CD1c-positive myeloid dendritic cell (primary cell): ENCODE results near the gene CSF2.
A peak's percentile ranks its signal among the peaks of the same experiment; 100 is the strongest.

Source experiments
- DNase-seq: peaks from one replicate; pipeline ENCODE4 v3.0.0-alpha.2; 2016; ENCODE audit errors: extremely low spot score

CSF2 gene

GRCh38 chr5:132054697-132055440, 18.7 kb upstream of the CSF2 start:
- no peak for DNase-seq

DNA sequence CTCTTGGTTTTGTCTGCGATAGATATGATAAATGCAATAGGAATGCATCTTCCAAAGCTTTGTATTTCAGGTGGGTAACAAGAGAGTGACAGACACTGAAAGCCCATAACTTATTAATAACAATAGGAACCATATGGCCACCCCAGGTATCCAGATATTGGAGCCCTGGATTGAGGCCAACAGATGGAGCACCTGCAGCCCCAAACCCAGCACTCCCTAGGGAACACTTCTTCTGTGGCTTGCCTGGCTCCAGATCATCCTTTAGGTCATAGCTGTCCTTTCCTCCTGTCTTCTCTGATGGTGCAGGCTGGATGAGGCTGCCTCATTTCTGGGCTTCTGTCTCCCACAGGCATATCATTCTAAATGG, 18.2 kb upstream of the CSF2 start:
- DNase-seq = no peak

DNA sequence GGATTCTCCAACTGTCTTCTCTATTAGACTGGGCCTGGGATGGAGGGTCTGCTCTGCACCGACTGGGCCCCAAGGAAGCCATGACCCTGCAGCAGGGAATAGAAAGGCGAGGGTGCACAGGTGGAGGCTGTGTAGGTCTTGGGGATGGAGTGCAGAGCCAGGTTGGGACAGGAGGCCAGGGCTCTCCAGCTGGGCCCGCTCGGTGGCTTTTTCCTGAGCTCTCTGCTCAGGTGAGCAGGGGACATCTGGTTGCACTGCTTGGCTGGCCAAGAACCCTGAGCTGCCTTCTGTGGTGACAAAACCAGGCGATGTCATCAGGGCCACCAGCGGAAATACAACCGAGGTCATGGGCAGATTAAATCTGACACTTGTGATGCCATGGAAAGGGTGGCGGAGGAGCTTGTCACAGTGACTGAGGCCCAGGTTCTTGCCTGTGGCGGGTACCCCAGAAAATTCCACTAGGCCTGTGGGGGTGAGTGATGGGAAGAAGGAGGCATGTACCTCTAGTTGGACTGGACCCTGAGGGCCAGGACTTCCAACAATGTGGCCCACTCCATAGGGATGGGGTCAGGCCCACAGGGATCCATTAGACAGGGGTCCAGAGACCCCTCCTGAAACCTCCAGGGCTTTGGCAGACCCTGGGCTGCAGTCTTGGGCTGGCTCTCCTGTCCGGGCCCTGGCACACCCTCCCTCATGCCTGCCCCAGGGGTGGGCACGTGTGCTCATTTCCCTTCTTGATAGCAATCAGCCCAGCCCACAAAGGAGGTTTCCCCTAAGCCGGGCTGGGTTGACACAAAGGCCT, 17.6 kb upstream of the CSF2 start:
- DNase-seq = no peak

DNA sequence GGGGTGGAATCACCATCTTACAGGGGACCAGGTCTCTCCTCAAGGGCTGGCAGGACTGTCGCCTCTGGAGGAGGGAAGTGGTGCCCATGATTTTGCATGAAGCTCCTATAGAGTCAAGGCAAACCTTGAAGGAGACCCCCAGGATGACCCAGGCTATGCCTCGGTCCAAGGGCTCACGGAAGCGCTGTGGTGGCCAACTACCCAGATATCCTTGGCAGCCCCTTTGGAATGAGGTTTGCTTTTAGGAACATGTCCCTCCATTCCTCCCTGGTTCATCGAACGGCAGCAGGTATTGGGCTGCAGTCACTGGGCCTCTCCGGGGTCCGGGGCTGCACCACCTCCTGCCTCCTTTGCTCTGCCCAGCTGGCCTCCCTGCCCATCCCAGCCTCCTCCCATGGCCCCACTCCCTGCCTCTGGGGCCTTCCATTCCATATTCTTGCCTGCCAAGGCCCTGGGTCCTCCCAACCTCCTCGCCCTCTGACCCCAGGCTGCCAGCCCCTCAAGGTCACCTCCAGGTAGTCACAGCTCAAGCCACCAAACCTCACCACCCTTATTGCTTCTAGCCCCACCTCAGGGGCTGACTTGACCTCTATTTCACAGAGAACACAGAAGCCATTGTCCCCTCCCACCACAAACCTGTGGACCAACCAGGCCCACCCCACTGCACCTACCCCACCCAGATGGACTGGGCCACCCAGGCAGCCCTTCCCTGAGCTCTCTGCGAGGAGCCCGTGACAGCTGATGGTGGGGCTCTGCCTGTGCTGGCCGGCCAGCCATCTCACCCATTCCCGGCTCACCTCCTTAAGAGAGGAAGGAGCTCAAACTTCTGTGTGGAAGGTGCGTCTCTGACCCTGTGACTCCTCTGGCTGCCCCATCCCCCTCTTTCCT, 16.7 kb upstream of the CSF2 start:
- no peak for DNase-seq

DNA sequence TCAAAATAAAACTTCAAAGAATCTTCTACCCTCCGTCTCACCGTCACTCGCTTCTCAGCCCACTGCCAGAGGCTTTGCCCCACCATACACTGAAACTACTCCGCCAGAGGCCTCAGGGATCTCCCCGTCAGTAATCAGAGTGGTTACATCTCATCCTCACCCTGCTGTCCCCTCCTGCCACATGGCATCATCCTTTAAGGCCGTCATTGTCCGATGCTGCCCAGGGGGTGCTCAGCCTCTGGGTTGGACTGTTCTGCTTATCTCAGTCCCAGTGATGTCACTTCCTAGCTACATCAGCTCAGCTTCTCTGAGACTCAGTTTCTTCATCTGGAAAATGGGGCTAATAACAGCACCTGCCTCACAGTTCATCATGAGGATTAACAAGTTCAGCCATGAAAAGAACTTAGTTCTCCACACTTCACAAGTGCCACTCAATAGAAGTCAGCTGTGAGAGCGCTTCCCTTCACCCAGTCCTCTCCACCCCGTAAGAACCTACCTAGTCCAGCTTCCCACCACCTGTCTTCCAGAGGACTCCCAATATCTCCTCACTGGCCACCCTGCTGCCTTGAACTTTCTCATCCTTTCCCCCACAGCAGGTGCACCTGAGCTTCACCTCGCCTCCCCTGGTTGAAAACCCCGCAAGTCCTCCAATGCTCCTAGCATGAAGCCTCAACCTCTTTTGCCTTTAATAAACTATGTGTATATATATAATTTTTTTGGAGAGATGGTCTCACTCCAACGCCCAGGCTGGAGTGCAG, 15.9 kb upstream of the CSF2 start:
- DNase-seq = no peak

DNA sequence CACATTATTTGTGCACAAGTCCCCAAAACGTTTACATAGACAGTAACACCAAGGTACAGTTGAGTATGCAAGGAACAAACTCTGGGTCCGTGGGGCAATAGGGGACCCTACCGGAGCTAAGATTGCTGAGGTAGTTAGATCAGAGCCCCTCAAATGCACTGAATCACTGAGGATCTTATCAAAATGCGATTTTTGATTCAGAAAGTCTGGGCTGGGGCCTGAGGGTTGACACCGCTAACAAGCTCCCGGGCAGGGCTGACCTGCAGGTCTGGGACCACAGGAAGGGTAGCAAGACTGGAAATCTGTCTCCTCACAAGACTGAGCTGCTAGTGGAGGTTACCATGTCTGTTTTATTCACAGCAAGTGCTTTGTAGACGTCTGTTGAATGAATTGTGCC, 14.9 kb upstream of the CSF2 start:
- no peak for DNase-seq

DNA sequence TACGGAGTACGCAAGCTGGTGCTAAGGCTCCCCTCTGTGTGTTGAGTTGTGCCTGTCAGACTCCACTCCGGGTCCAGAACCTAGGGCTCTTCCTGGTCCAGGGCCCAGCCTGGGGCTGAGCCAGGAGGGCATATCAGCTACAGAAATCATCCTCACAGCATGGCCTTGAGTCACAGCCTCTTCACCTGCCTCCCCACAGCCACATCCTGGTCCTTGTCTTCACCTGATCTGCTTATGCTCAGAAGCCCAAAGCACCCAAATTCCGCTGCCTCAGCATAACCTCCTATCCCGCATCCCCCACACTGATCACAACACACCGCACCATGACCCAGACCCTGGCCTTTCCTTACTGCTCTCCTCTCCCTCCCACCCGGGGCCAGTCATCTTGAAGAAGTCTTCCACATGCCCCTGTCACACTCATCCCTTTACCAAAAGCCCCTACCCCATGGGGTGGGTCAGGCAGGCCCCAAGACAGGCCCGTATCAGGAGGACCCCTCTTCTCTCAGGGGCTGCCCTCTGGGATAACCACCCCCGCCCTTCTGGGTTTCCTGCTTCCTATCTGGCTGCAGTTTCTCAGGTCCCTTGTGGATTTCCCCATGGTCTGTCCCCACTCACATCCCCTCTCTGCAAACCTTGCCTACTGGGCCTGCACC, 14.4 kb upstream of the CSF2 start:
- DNase-seq = no peak

GRCh38 chr5:132059696-132060500, 13.7 kb upstream of the CSF2 start:
- no peak for DNase-seq

DNA sequence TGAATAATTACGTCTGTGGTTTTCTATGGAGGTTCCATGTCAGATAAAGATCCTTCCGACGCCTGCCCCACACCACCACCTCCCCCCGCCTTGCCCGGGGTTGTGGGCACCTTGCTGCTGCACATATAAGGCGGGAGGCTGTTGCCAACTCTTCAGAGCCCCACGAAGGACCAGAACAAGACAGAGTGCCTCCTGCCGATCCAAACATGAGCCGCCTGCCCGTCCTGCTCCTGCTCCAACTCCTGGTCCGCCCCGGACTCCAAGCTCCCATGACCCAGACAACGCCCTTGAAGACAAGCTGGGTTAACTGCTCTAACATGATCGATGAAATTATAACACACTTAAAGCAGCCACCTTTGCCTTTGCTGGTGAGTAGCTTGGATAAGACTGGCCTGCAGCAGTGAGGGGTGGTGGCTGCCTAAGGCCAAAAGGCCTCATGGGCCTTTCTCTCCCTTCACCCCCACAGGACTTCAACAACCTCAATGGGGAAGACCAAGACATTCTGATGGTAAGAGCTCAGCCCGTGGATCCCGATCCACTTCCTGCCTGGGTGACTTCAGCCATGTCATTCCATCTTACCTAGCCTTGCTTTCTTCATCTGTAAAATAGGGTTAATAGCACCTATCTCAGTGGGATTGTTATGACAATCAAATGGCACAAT, 13.0 kb upstream of the CSF2 start, which contains the start of gene IL3:
Gene IL3, plus strand, starts transcription at position 155 of the 661 bp plus-strand sequence. Its CDS starts 52 bp downstream, at position 207.
- no peak for DNase-seq

- DNase-seq = peak; percentile 71
Measured at GRCh38 chr5:132063090-132063911, 10.3 kb upstream of the CSF2 start.

GRCh38 chr5:132064140-132064539, 9.4 kb upstream of the CSF2 start:
- no peak for DNase-seq

GRCh38 chr5:132064738-132065331, 8.8 kb upstream of the CSF2 start:
- DNase-seq = peak; percentile 82

- peak; percentile 51 for DNase-seq
Measured at GRCh38 chr5:132065351-132065937, 8.1 kb upstream of the CSF2 start.

- DNase-seq = no peak
Measured at GRCh38 chr5:132065951-132066701, 7.5 kb upstream of the CSF2 start.

- DNase-seq = no peak
Measured at GRCh38 chr5:132066871-132067270, 6.7 kb upstream of the CSF2 start.

GRCh38 chr5:132067451-132067850, 6.1 kb upstream of the CSF2 start:
- no peak for DNase-seq
